OCI-LY7 (cell line): ENCODE data around the gene GALNT14. TPM values are rescaled to one million over a fixed set of nuclear protein-coding genes. Genes with fewer than 3 reads are reported as not detected.

ENCODE experiments used
- BruUV-seq: library from RNA; stranded (reverse); fragments of 400-500 nt; replicated peaks from 2 replicates; lab custom pipeline; 2021; lab: Mats Ljungman, UMichigan
- CTCF ChIA-PET: fragments of 300-600 bp; sonication (Branson Sonifier 250); formaldehyde crosslinking; loops from one replicate; lab custom pipeline; 2022; ENCODE audit warnings: antibody characterized with exemption; ENCODE audit not compliant: unreplicated experiment; lab: Charles Lee
- POLR2A ChIA-PET: fragments of 300-600 bp; sonication (Branson Sonifier 250); formaldehyde crosslinking; loops from one replicate; lab custom pipeline; 2022; ENCODE audit warnings: antibody characterized with exemption; lab: Charles Lee
- DNase-seq: peaks from one replicate; pipeline ENCODE4 v3.0.0-alpha.2; 2015; ENCODE audit warnings: low spot score
- H2AFZ ChIP-seq: fragments of 200-600 bp; sonication (generic), shearing (Covaris generic); 2 replicates; pipeline ENCODE4 v1.6.1; 2014; ENCODE audit warnings: mild to moderate bottlenecking, antibody characterized with exemption, low read length, moderate library complexity
- H3K27ac ChIP-seq: fragments of 200-600 bp; sonication (generic); 2 replicates; pipeline ENCODE4 v1.5.1; 2014; ENCODE audit warnings: mixed run types, low read depth, mild to moderate bottlenecking, moderate library complexity, low read length, inconsistent platforms; ENCODE audit not compliant: poor library complexity, severe bottlenecking
- H3K36me3 ChIP-seq: fragments of 200-600 bp; sonication (generic); 2 replicates; pipeline ENCODE4 v1.6.1; 2014; ENCODE audit warnings: mild to moderate bottlenecking, antibody characterized with exemption, low read length, moderate library complexity, mixed read lengths; ENCODE audit not compliant: insufficient read depth
- H3K4me1 ChIP-seq: fragments of 200-600 bp; sonication (generic); 2 replicates; pipeline ENCODE4 v1.5.1; 2014; ENCODE audit warnings: mild to moderate bottlenecking, low read length; ENCODE audit not compliant: insufficient read depth, poor library complexity, severe bottlenecking
- H3K4me2 ChIP-seq: fragments of 200-600 bp; sonication (generic); 2 replicates; pipeline ENCODE4 v1.6.1; 2014; ENCODE audit warnings: mild to moderate bottlenecking, low read length
- H3K4me3 ChIP-seq: fragments of 200-600 bp; sonication (generic); 2 replicates; pipeline ENCODE4 v1.5.1; 2014; ENCODE audit warnings: mild to moderate bottlenecking, low read depth, low read length; ENCODE audit not compliant: poor library complexity, severe bottlenecking
- H3K79me2 ChIP-seq: fragments of 200-600 bp; sonication (generic); 2 replicates; pipeline ENCODE4 v1.6.1; 2016; ENCODE audit warnings: low read depth, mild to moderate bottlenecking, low read length, moderate library complexity, mixed read lengths; ENCODE audit not compliant: insufficient read depth
- H3K9me2 ChIP-seq: fragments of 200-600 bp; sonication (generic); 2 replicates; pipeline ENCODE4 v1.6.1; 2016; ENCODE audit warnings: mild to moderate bottlenecking, low read length, mixed read lengths; ENCODE audit not compliant: insufficient read depth
- H3K9me3 ChIP-seq: fragments of 200-600 bp; sonication (generic); 2 replicates; pipeline ENCODE4 v1.6.1; 2014; ENCODE audit warnings: mild to moderate bottlenecking, mixed run types, low read length, mixed read lengths
- H4K20me1 ChIP-seq: fragments of 200-600 bp; sonication (generic); 2 replicates; pipeline ENCODE4 v1.6.1; 2014; ENCODE audit warnings: mild to moderate bottlenecking, antibody characterized with exemption, low read length, moderate library complexity, mixed read lengths; ENCODE audit not compliant: insufficient read depth
- CTCF ChIP-seq: fragments of 200-600 bp; sonication (generic); conservative IDR thresholded peaks from 2 replicates; pipeline ENCODE4 v1.5.1; 2014; ENCODE audit warnings: mild to moderate bottlenecking, antibody characterized with exemption, low read length, moderate library complexity, mixed read lengths
- EZH2phosphoT487 ChIP-seq: fragments of 200-600 bp; sonication (generic); IDR thresholded peaks from 2 replicates; pipeline ENCODE4 v1.6.1; 2018; ENCODE audit warnings: low read depth, borderline replicate concordance, mild to moderate bottlenecking, mixed run types, antibody characterized with exemption, low read length, moderate library complexity, mixed read lengths
- intact Hi-C: fragments of 100-400 bp; cut with micrococcal nuclease; formaldehyde crosslinking; loops from one replicate; pipeline ENCODE4 v1.10.0; 2022; ENCODE audit not compliant: unreplicated experiment
- total RNA-seq, 2 experiments: library from RNA; depleted of rRNA in 1 of 2; stranded (reverse); fragments of >200 nt in 1 of 2; shearing (Covaris generic) in 1 of 2; gene quantifications; 2 replicates each; pipeline ENCODE4 v1.2.3, GENCODE V29; 2014 to 2022

The GALNT14 gene
- total RNA-seq, 2 experiments from 2014 or later: 14.8 to 25.6 TPM

- no TSS peak for BruUV-seq
- no peaks in the 10 kb centered on the region for H3K79me2 ChIP-seq
- H3K9me3 ChIP-seq: no peaks in the 10 kb centered on the region
- CTCF ChIA-PET: no interaction called here
- POLR2A ChIA-PET: no interaction called here
- intact Hi-C loops: no loop called here
- TF ChIP-seq CTCF (no peak), EZH2phosphoT487 (no peak)
- no peak overlapping the region for H3K4me3 ChIP-seq
- H3K27ac ChIP-seq: no peak overlapping the region
- H4K20me1 ChIP-seq: no peaks in the 10 kb centered on the region
- H2AFZ ChIP-seq: no peak overlapping the region
- no peaks in the 10 kb centered on the region for H3K36me3 ChIP-seq
- no peaks in the 10 kb centered on the region for H3K4me1 ChIP-seq
- H3K9me2 ChIP-seq: no peaks in the 10 kb centered on the region
- DNase-seq: no peak
- no peak overlapping the region for H3K4me2 ChIP-seq
Observed at GRCh38 chr2:30886080-30886479, 252.2 kb downstream of the GALNT14 start.

- Histone ChIP-seq H4K20me1 (no peaks in the 10 kb centered on the region), H3K9me3 (no peaks in the 10 kb centered on the region), H3K4me2 (no peak overlapping the region), H2AFZ (no peak overlapping the region), H3K4me1 (no peaks in the 10 kb centered on the region), H3K27ac (no peak overlapping the region), H3K79me2 (no peaks in the 10 kb centered on the region), H3K36me3 (no peaks in the 10 kb centered on the region), H3K4me3 (no peak overlapping the region), H3K9me2 (no peaks in the 10 kb centered on the region)
- CTCF ChIA-PET: no interaction called here
- DNase-seq: no peak
- intact Hi-C loops: no loop called here
- TF ChIP-seq CTCF (no peak), EZH2phosphoT487 (no peak)
- BruUV-seq: no TSS peak
- POLR2A ChIA-PET: no interaction called here
Observed at GRCh38 chr2:30883822-30884221, 254.4 kb downstream of the GALNT14 start.

DNA sequence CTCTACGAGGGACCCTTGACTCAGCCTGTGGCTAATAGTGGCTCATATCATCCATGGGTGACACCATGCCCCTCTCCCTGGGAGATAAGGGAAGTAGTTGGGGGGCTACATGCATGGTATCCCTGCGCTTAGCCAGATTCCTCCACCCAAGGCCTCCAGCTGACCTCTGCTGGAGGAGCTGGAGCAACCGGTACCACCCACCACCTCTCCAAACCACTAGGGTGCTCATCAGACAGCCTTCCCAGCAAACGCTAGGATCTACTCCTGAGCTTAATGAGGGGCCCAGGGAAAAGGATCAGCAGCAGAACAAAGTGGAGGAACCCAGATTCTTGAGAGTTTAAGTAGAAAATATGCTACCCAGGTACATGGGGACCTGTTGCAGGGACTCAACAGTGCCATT is 255.1 kb downstream of the GALNT14 start:
- Histone ChIP-seq H2AFZ (no peak overlapping the region), H3K9me3 (no peaks in the 10 kb centered on the region), H3K4me1 (no peaks in the 10 kb centered on the region), H3K4me2 (no peak overlapping the region), H3K27ac (no peak overlapping the region), H3K9me2 (no peaks in the 10 kb centered on the region), H3K79me2 (no peaks in the 10 kb centered on the region), H3K36me3 (no peaks in the 10 kb centered on the region), H4K20me1 (no peaks in the 10 kb centered on the region), H3K4me3 (no peak overlapping the region)
- intact Hi-C loops: no loop called here
- CTCF ChIA-PET: no interaction called here
- no TSS peak for BruUV-seq
- no peak for DNase-seq
- TF ChIP-seq CTCF (no peak), EZH2phosphoT487 (no peak)
- POLR2A ChIA-PET: no interaction called here
